ENCODE measurements around the gene BCLAF1. TPM values are rescaled to one million over a fixed set of nuclear protein-coding genes. Genes with fewer than 3 reads are reported as not detected.

BCLAF1 gene

DNA sequence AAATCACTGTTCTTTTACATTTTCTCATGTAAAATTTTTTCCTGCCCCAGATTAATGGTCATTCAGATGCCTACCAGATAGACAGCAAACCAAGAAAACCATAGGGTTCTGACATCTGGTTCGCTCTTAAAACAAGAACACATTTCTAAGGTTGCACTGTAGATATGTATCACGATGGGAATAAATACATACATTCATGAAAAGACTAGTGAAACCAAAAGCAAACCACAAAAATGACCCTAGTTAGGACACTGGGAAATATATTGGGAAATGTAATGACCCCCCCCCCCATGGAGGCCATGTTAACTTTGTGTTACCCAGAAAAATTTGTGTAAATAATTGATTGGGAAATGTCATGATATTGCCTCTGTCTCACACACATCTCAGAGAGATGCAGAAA lies 77.0 kb downstream of the BCLAF1 start:
- Histone ChIP-seq H3K4me1 (ENCODE audit: control insufficient read depth, insufficient read depth, low read length) (no peaks in the 10 kb centered on the region), H3K4me2 (ENCODE audit: low read length) (no peak overlapping the region), H3K36me3 (ENCODE audit: insufficient read depth, low read length) (no peaks in the 10 kb centered on the region), H3K9me3 (replicated peaks; ENCODE audit: low read length) (no peaks in the 10 kb centered on the region), H3K27me3 (ENCODE audit: control insufficient read depth, insufficient read depth, low read length) (no peaks in the 10 kb centered on the region), H3K4me3 (ENCODE audit: low read length) (no peak overlapping the region), H3K9ac (ENCODE audit: low read depth, low read length) (no peak overlapping the region)

DNA sequence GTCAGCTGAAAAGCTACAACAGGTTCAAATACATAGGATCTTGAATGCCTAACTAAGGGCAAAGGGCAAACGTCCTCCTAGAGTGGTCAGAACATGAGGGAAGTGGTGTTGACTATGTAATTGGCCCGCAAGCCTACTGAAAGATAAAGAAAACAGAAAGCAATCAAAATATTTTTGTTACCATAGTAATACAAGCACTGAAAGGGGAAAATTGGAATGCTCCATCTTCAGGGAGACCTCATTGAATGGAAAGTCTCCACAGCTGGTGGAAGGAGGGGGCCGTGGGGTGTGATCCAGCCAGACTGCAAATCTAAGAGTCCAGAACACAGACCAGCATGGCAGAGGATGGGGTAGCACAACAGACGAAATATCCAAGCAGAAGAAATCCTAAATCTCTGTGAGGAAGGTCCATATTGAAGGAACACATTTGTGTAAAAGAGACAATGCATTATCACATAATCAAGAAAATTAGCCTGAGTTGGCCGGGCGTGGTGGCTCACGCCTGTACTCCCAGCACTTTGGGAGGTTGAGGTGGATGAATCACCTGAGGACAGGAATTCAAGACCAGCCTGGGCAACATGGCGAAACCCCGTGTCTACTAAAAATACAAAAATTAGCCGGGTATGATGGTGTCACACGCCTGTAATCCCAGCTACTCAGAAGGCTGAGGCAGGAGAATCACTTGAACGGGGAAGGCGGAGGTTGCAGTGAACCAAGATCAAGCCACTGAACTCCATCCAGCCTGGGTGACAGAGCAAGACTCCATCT lies 79.1 kb downstream of the BCLAF1 start:
- no peak overlapping the region for H3K9ac ChIP-seq (ENCODE audit: low read depth, low read length)
- H3K27me3 ChIP-seq (ENCODE audit: control insufficient read depth, insufficient read depth, low read length): no peaks in the 10 kb centered on the region
- H3K4me2 ChIP-seq (ENCODE audit: low read length): no peak overlapping the region
- no peaks in the 10 kb centered on the region for H3K9me3 ChIP-seq (replicated peaks; ENCODE audit: low read length)
- H3K36me3 ChIP-seq (ENCODE audit: insufficient read depth, low read length): no peaks in the 10 kb centered on the region
- no peaks in the 10 kb centered on the region for H3K4me1 ChIP-seq (ENCODE audit: control insufficient read depth, insufficient read depth, low read length)
- H3K4me3 ChIP-seq (ENCODE audit: low read length): no peak overlapping the region

DNA sequence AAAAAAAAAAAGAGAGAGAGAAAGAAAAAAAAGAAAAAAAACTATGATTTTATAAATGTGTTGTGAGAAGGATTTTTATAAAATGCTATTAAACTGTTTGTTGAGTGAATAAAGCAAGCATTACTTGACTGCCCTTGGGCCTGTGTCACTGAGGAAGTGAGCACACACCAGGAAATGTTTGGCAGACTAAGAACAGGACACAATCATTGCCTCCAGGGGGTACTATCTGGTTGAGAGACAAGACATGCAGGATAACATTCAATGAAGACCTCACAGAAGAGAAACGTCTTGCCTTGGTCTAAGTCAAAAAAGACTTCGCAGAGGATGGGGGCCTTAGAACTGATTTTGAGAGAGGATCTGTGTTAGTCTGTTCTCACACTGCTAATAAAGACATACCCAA lies 80.2 kb downstream of the BCLAF1 start:
- Histone ChIP-seq H3K27me3 (ENCODE audit: control insufficient read depth, insufficient read depth, low read length) (no peaks in the 10 kb centered on the region), H3K4me3 (ENCODE audit: low read length) (no peak overlapping the region), H3K9me3 (replicated peaks; ENCODE audit: low read length) (no peaks in the 10 kb centered on the region), H3K9ac (ENCODE audit: low read depth, low read length) (no peak overlapping the region), H3K4me1 (ENCODE audit: control insufficient read depth, insufficient read depth, low read length) (no peaks in the 10 kb centered on the region), H3K36me3 (ENCODE audit: insufficient read depth, low read length) (no peaks in the 10 kb centered on the region), H3K4me2 (ENCODE audit: low read length) (no peak overlapping the region)

DNA sequence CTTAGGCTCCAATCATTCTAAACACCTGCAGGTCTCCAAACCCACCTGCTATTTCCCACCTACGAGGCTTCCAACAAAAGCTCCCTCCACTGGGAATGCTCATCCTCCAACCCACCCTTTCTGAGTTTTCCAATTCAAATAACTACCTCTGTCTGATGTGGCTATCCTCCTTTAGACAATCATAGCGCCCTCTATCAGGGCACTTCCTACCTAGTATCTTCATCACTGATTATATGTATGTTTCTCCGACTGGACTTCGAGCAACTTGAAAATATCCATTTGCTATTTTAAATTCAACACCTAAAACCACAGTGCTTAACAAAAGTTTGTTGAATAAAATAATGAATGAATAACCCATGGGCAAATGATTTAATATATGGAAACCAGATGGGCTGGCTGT lies 80.9 kb downstream of the BCLAF1 start:
- Histone ChIP-seq H3K4me3 (ENCODE audit: low read length) (no peak overlapping the region), H3K9me3 (replicated peaks; ENCODE audit: low read length) (no peaks in the 10 kb centered on the region), H3K9ac (ENCODE audit: low read depth, low read length) (no peak overlapping the region), H3K27me3 (ENCODE audit: control insufficient read depth, insufficient read depth, low read length) (no peaks in the 10 kb centered on the region), H3K4me2 (ENCODE audit: low read length) (no peak overlapping the region), H3K36me3 (ENCODE audit: insufficient read depth, low read length) (no peaks in the 10 kb centered on the region), H3K4me1 (ENCODE audit: control insufficient read depth, insufficient read depth, low read length) (no peaks in the 10 kb centered on the region)

Small RNA genes within 50 kb of the gene (small RNA-seq; reads per million reads assigned to genes)
- gene AL023284.1: not detected

Data from skeletal muscle satellite cell (primary cell).